Motor neuron (in vitro differentiated cells): Measurements from ENCODE around the gene JOSD2. TPM values are rescaled to one million over a fixed set of nuclear protein-coding genes. Genes with fewer than 3 reads are reported as not detected.

Experiments used
- ATAC-seq, 8 experiments: fragments of 200-7000 bp; cut with Tn5 transposase; replicated peaks in 6 of 8; 2 replicates each; pipeline ENCODE4 v1.8.0; 2021; ENCODE audit warnings: mild to moderate bottlenecking in 8 of 8, moderate library complexity in 8 of 8
- H3K27ac ChIP-seq, 2 donors: fragments of 250-450 bp; sonication (Bioruptor Pico); 2 replicates each; pipeline ENCODE4 v1.9.0; 2021; ENCODE audit warnings: antibody characterized with exemption in 2 of 2, mild to moderate bottlenecking in 2 of 2, moderate library complexity in 1 of 2
- H3K4me1 ChIP-seq, 2 donors: fragments of 250-450 bp; sonication (Bioruptor Pico); replicated peaks in 1 of 2; 2 replicates each; pipeline ENCODE4 v1.6.1; 2021; ENCODE audit warnings: antibody characterized with exemption in 2 of 2, mild to moderate bottlenecking in 2 of 2, moderate library complexity in 1 of 2
- H3K4me3 ChIP-seq, 5 donors: fragments of 250-450 bp; sonication (Bioruptor Pico); 2 replicates each; pipeline ENCODE4 v1.9.0; 2021; ENCODE audit warnings: antibody characterized with exemption in 5 of 5, mild to moderate bottlenecking in 5 of 5, moderate library complexity in 4 of 5
- whole genome bisulfite sequencing, 10 experiments: fragments of 450-650 bp; shearing (Covaris generic); methylation state at CpG; one replicate each; pipeline ENCODE4 v1.0.0; 2022; 5-methylcytosine and 5-hydroxymethylcytosine counted together
- in situ Hi-C, 9 experiments: fragments of 400-800 bp; cut with MboI; loops; one replicate each; pipeline ENCODE4 v1.15.0; 2021; ENCODE audit warnings: low sequenced_read_pairs in 9 of 9, low pct_unique_long_range_greater_than_20kb in 2 of 9; ENCODE audit not compliant: unreplicated experiment in 9 of 9
- total RNA-seq, 8 experiments: library from RNA; unstranded; fragments of 300-600 nt; gene quantifications; 2 replicates each; pipeline versions ENCODE4 v1.2.3 to v1.2.4, GENCODE V29; 2022

The JOSD2 gene
- total RNA-seq, 8 experiments from 2014 or later, result 3.9 to 40.5 (median 11.3) TPM

GRCh38 chr19:50457300-50457699, 53.7 kb downstream of the JOSD2 start:
- WGBS, 10 experiments, result 20 to 80% (median 57%) methylated on average over 1 to 3 of the region's 5 CpGs; no CpG with 5 or more reads in 4 of the 10 experiments
- in situ Hi-C loops, result loop anchor here in 2 of 9 experiments (25.0 kb wide), 1 partner anchor 95 kb away; the partner anchor contains the start of gene NAPSA (in 2 of the 2)
- ATAC-seq, result no peak
- Histone ChIP-seq H3K27ac (no peak overlapping the region), H3K4me3 (no peak overlapping the region), H3K4me1 (no peaks in the 10 kb centered on the region)

Other genes with a start within 250 kb of the JOSD2 start
- gene KCNC3, start 181.8 kb downstream of the JOSD2 start, total RNA-seq, result 1 to 10 TPM in 4 of 8 experiments, under 1 TPM in 4; 0.13 to 2.6 (median 0.99) TPM
- gene NAPSA, start 145.6 kb downstream of the JOSD2 start, total RNA-seq, result 1 to 10 TPM in 4 of 8 experiments, under 1 TPM in 4; 0.18 to 1.9 (median 0.95) TPM
- 10 to 100 TPM; 13.5 to 71.4 (median 30.6) TPM for gene NR1H2, start 134.7 kb downstream of the JOSD2 start, total RNA-seq
- 10 to 100 TPM in 5 of 8 experiments, 1 to 10 TPM in 3; 6.2 to 56.0 (median 12.7) TPM for gene POLD1, start 126.8 kb downstream of the JOSD2 start, total RNA-seq
- gene SPIB, start 92.3 kb downstream of the JOSD2 start, total RNA-seq, result 1 to 10 TPM in 1 of 8 experiments, under 1 TPM in 5, not detected in 2; 0.09 to 2.6 (median 0.47) TPM
- under 1 TPM in 4 of 8 experiments, not detected in 4; 0.04 to 0.27 (median 0.11) TPM for gene MYBPC2, start 78.3 kb downstream of the JOSD2 start, total RNA-seq
- gene EMC10, start 34.7 kb downstream of the JOSD2 start, total RNA-seq, result 100 to 1,000 TPM in 3 of 8 experiments, 10 to 100 TPM in 5; 46.0 to 183 (median 90.3) TPM
- gene GARIN5A, start 34.3 kb downstream of the JOSD2 start, total RNA-seq, result 1 to 10 TPM in 6 of 8 experiments, under 1 TPM in 2; 0.46 to 6.9 (median 1.9) TPM
- gene ASPDH, start 2.7 kb upstream of the JOSD2 start, total RNA-seq, result 1 to 10 TPM in 4 of 8 experiments, under 1 TPM in 1, not detected in 3; 0.58 to 3.0 (median 1.4) TPM
- gene LRRC4B, start 57.2 kb upstream of the JOSD2 start, total RNA-seq, result 10 to 100 TPM in 5 of 8 experiments, under 1 TPM in 3; 0.10 to 45.8 (median 17.2) TPM
- 10 to 100 TPM in 1 of 8 experiments, 1 to 10 TPM in 4, under 1 TPM in 3; 0.31 to 12.5 (median 3.4) TPM for gene SYT3, start 128.7 kb upstream of the JOSD2 start, total RNA-seq
- 10 to 100 TPM in 2 of 8 experiments, 1 to 10 TPM in 4, not detected in 2; 1.3 to 10.9 (median 6.4) TPM for gene C19orf81, start 138.3 kb upstream of the JOSD2 start, total RNA-seq
- 10 to 100 TPM in 3 of 8 experiments, 1 to 10 TPM in 5; 1.7 to 22.5 (median 7.2) TPM for gene SHANK1, start 208.6 kb upstream of the JOSD2 start, total RNA-seq
- 10 to 100 TPM in 3 of 8 experiments, 1 to 10 TPM in 5; 1.8 to 42.0 (median 6.9) TPM for gene CLEC11A, start 212.2 kb upstream of the JOSD2 start, total RNA-seq